GM12878 (cell line): ENCODE measurements around the gene PDZD8.

Experiments used
- CREM ChIP-seq: IDR thresholded peaks from 2 replicates; pipeline ENCODE4 v1.6.1; 2014; ENCODE audit warnings: antibody characterized with exemption, low read depth
- CTCF ChIP-seq, 3 experiments: IDR thresholded peaks in 2 of 3; conservative IDR thresholded peaks in 1 of 3; 2 replicates each; pipeline ENCODE4 v1.5.1; 2011; ENCODE audit warnings: low read depth in 3 of 3, low read length in 3 of 3, mild to moderate bottlenecking in 3 of 3, control low read depth in 2 of 3, moderate library complexity in 2 of 3, inconsistent platforms in 1 of 3, mixed read lengths in 1 of 3; ENCODE audit not compliant: control insufficient read depth in 2 of 3, insufficient read depth in 1 of 3; ENCODE audit errors: extremely low read depth in 1 of 3
- NFYB ChIP-seq: IDR thresholded peaks from 2 replicates; pipeline ENCODE4 v1.6.1; 2011; ENCODE audit warnings: low read depth, mild to moderate bottlenecking, low read length, improper control_type of control experiment, moderate library complexity; ENCODE audit not compliant: insufficient read depth
- NR2C2 ChIP-seq: IDR thresholded peaks from 2 replicates; pipeline ENCODE4 v1.6.1; 2011; ENCODE audit warnings: borderline replicate concordance, low read depth; ENCODE audit not compliant: control insufficient read depth, insufficient read length
- POLR2AphosphoS5 ChIP-seq: IDR thresholded peaks from 2 replicates; pipeline ENCODE4 v1.6.1; 2011; ENCODE audit warnings: mild to moderate bottlenecking, low read length, inconsistent platforms
- SREBF2 ChIP-seq: IDR thresholded peaks from 2 replicates; pipeline ENCODE4 v1.6.1; 2012; ENCODE audit warnings: mild to moderate bottlenecking, low read length

GRCh38 chr10:117400329-117400728, 25.1 kb upstream of the PDZD8 start:
- TF ChIP-seq CREM (no peak), CTCF (IDR thresholded peaks at IDR 0.05 in 2 of 3, conservative IDR thresholded peaks at IDR 0.05 in 1 of 3; ENCODE audit: control insufficient read depth in 2 of 3, extremely low read depth in 1 of 3, insufficient read depth in 1 of 3, low read depth in 3 of 3, low read length in 3 of 3) (no peak), SREBF2 (no peak), NFYB (no peak), POLR2AphosphoS5 (no peak), NR2C2 (no peak)
